Measurements from ENCODE around the gene TBC1D22A. TPM values are rescaled to one million over a fixed set of nuclear protein-coding genes. Genes with fewer than 3 reads are reported as not detected.

TBC1D22A gene
- total and polyA plus RNA-seq, 8 donors, result 13.3 to 53.1 (median 21.5) TPM

DNA sequence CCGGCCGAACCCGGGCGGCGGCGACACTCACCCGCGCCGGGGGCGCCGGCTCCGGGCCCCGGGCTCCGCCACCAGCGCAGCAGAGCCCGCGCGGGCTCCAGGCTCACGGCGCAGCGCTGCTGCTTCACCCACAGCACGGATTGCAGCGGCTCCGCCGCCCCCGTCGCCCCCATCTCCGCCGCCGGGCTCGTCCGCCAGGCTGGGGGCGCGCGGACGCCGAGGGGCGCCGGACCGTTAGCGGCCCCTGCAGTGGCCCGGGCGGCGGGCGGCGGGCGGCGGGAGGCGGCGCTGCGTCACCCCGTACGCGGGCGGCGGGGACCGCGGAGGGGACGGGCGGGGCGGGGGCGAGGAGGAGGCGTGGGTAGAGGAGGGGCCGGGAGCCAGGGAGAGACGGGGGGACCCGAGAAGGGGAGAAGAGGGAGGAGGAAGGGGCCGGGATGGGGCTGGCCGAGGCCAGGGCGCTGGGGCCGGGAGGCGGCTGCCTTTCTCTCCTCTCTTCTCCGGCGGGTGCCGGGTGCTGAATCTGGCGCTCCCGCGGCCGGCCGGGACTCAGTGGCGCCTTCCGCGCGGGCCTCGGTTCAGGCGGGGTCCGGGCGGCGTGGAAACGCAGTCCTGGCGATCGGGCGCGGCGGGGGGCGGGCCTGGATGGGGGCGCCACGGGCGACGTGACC is 24.3 kb upstream of the TBC1D22A start, which contains the start of gene CERK:
Gene CERK (minus strand): TSS at position 277 of the 671 bp plus-strand sequence. CDS start 104 bp downstream, at position 173.
- WGBS, 5 donors, result 0 to 1% (median 1%) methylated on average over 10 to 98 of the region's 99 CpGs
- DNase-seq, result peak; percentile 85 to 92
- H3K4me1 ChIP-seq, result peaks cover 68 to 88% (median 82%) of the 10 kb centered on the region in 4 donors
- intact Hi-C loops (cut with DNase I; ENCODE audit: low total_unique reads), result no loop called here
- H3K4me3 ChIP-seq, result peak within 1 kb of the TSS; percentile 86 to 93 (median 90)
- H3K36me3 ChIP-seq, result no peaks in the 10 kb centered on the region
- peak within 1 kb of the TSS; percentile 92 to 96 (median 95) for H3K27ac ChIP-seq
- H3K9me3 ChIP-seq, result no peaks in the 10 kb centered on the region
- H3K27me3 ChIP-seq, result no peaks in the 10 kb centered on the region
- TF ChIP-seq, protein P1, sequence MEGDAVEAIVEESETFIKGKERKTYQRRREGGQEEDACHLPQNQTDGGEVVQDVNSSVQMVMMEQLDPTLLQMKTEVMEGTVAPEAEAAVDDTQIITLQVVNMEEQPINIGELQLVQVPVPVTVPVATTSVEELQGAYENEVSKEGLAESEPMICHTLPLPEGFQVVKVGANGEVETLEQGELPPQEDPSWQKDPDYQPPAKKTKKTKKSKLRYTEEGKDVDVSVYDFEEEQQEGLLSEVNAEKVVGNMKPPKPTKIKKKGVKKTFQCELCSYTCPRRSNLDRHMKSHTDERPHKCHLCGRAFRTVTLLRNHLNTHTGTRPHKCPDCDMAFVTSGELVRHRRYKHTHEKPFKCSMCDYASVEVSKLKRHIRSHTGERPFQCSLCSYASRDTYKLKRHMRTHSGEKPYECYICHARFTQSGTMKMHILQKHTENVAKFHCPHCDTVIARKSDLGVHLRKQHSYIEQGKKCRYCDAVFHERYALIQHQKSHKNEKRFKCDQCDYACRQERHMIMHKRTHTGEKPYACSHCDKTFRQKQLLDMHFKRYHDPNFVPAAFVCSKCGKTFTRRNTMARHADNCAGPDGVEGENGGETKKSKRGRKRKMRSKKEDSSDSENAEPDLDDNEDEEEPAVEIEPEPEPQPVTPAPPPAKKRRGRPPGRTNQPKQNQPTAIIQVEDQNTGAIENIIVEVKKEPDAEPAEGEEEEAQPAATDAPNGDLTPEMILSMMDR (IDR thresholded peaks at IDR 0.05), result no peak
- TF ChIP-seq EP300 (IDR thresholded peaks at IDR 0.05) (no peak), POLR2AphosphoS5 (IDR thresholded peaks at IDR 0.05) (no peak), POLR2A (IDR thresholded peaks at IDR 0.05) (no peak)

DNA sequence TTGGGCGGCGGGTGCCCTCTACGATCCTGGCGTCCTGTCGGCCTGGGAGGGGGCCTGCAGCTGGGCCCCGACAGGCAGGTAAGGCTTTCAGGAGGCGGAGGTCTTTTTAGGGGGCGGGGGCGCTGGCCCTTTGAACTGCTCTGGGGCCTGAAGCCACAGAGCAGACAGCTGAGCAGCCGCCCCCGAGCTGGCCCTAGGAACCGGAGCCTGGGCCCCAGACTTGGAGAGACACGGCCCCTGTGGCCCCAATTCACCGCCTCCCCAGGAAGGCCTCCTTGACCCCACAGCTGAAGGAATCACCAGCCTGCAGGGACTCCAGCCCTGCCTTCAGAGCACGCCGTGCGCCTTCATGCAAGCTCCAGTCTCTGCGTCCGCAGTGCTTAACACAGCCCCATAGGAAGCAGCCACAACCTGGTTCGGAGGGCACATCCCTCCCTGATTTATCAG is 23.8 kb upstream of the TBC1D22A start:
- peaks cover 62 to 84% (median 80%) of the 10 kb centered on the region in 4 donors for H3K4me1 ChIP-seq
- TF ChIP-seq POLR2AphosphoS5 (IDR thresholded peaks at IDR 0.05) (no peak), EP300 (IDR thresholded peaks at IDR 0.05) (no peak), POLR2A (IDR thresholded peaks at IDR 0.05) (no peak)
- TF ChIP-seq, protein P1 (IDR thresholded peaks at IDR 0.05), result no peak
- intact Hi-C loops (cut with DNase I; ENCODE audit: low total_unique reads), result no loop called here
- WGBS, 5 donors, result 8 to 18% (median 12%) methylated on average over 5 to 20 of the region's 20 CpGs
- H3K27ac ChIP-seq, result peak overlapping the region; percentile 87 to 96 (median 95)
- no peak for DNase-seq
- H3K27me3 ChIP-seq, result no peaks in the 10 kb centered on the region
- no peaks in the 10 kb centered on the region for H3K36me3 ChIP-seq
- no peaks in the 10 kb centered on the region for H3K9me3 ChIP-seq
- H3K4me3 ChIP-seq, result peak overlapping the region; percentile 86 to 93 (median 90)

DNA sequence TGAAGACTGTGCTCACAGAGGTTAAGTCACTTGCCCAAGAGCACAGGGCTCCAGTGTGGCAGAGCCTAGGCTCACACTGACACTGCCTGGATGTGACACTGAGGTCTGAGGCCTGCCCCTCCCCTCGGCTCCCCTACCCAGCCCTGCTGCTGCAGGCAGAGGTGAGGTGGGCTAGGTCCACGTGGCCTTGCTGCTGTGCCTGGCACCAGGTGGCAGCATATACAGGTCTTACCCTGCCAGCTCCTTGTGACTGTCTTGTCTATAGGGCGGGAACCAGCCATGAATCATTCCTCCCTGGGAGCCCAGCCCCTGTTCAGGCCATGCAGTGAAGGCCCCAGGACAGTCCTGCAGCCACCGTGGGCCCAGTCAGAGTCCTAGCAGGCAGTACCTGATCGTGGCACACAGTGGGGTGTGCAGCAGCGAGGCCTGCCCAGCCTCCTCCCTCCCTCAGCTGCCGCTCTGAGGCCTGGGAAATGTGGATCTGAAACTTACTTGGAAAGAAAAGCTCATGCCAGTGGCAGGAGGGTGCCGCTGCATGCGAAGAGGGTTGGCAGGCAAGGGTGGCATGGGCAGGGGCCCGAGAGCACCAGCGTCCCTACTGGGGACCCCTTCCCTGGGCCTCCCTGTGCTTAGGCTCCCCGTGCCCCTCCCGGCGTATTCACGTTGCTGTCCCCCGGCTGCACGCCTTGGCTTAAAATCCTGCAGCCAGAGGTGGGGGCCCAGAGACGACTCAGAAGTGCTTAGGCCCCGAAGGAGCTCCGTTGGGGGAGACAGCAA is 23.2 kb upstream of the TBC1D22A start:
- H3K36me3 ChIP-seq, result no peaks in the 10 kb centered on the region
- H3K4me3 ChIP-seq, result peak overlapping the region; percentile 86 to 93 (median 90)
- TF ChIP-seq EP300 (IDR thresholded peaks at IDR 0.05), result no peak
- TF ChIP-seq, protein P1 (IDR thresholded peaks at IDR 0.05), result peak in 1 of 7 experiments; percentile 45
- no peak for TF ChIP-seq POLR2A (IDR thresholded peaks at IDR 0.05)
- TF ChIP-seq POLR2AphosphoS5 (IDR thresholded peaks at IDR 0.05), result no peak
- H3K27me3 ChIP-seq, result no peaks in the 10 kb centered on the region
- peak overlapping the region; percentile 87 to 96 (median 95) for H3K27ac ChIP-seq
- intact Hi-C loops (cut with DNase I; ENCODE audit: low total_unique reads), result no loop called here
- H3K4me1 ChIP-seq, result peaks cover 56 to 80% (median 75%) of the 10 kb centered on the region in 4 donors
- DNase-seq, result peak; percentile 64 to 73
- H3K9me3 ChIP-seq, result no peaks in the 10 kb centered on the region
- WGBS, 5 donors, result 52 to 80% (median 65%) methylated on average over 11 to 20 of the region's 20 CpGs
